Measurements from ENCODE around the gene MAP1LC3B.
A peak's percentile ranks its signal among the peaks of the same experiment; 100 is the strongest.

Gene MAP1LC3B

GRCh38 chr16:87391324-87391949, 699 bp upstream of the MAP1LC3B start:
- Histone ChIP-seq H3K27ac (replicated peaks) (peak overlapping the region; percentile 87), H3K27me3 (ENCODE audit: insufficient read depth, poor library complexity, severe bottlenecking) (no peaks in the 10 kb centered on the region), H3K4me3 (replicated peaks; ENCODE audit: insufficient read depth, low read length) (peak overlapping the region; percentile 37)
- peak in 1 of 2 experiments; percentile 13 for DNase-seq (ENCODE audit: low read depth in 1 of 2, low spot score in 1 of 2)
- TF ChIP-seq SPI1 (IDR thresholded peaks at IDR 0.05; ENCODE audit: borderline replicate concordance, low read depth) (no peak), GABPA (IDR thresholded peaks at IDR 0.05; ENCODE audit: low read depth) (no peak), CTCF (IDR thresholded peaks at IDR 0.05; ENCODE audit: insufficient read depth, low read length) (no peak), POLR2AphosphoS5 (IDR thresholded peaks at IDR 0.05; ENCODE audit: low read depth) (no peak), REST (IDR thresholded peaks at IDR 0.05; ENCODE audit: insufficient replicate concordance, low read depth) (no peak)

- no peaks in the 10 kb centered on the region for H3K27me3 ChIP-seq (ENCODE audit: insufficient read depth, poor library complexity, severe bottlenecking)
- TF ChIP-seq GABPA (IDR thresholded peaks at IDR 0.05; ENCODE audit: low read depth), result no peak
- TF ChIP-seq SPI1 (IDR thresholded peaks at IDR 0.05; ENCODE audit: borderline replicate concordance, low read depth), result no peak
- no peak for TF ChIP-seq REST (IDR thresholded peaks at IDR 0.05; ENCODE audit: insufficient replicate concordance, low read depth)
- TF ChIP-seq CTCF (IDR thresholded peaks at IDR 0.05; ENCODE audit: insufficient read depth, low read length), result no peak
- TF ChIP-seq POLR2AphosphoS5 (IDR thresholded peaks at IDR 0.05; ENCODE audit: low read depth), result no peak
- peak overlapping the region; percentile 48 for H3K4me3 ChIP-seq (replicated peaks; ENCODE audit: insufficient read depth, low read length)
- H3K27ac ChIP-seq (replicated peaks), result peak overlapping the region; percentile 43
- no peak for DNase-seq (ENCODE audit: low read depth in 1 of 2, low spot score in 1 of 2)
These were observed 914 bp downstream of the MAP1LC3B start for GRCh38 chr16:87392821-87393679.

GRCh38 chr16:87393680-87394055, 1.5 kb downstream of the MAP1LC3B start:
- Histone ChIP-seq H3K27me3 (ENCODE audit: insufficient read depth, poor library complexity, severe bottlenecking) (no peaks in the 10 kb centered on the region), H3K4me3 (replicated peaks; ENCODE audit: insufficient read depth, low read length) (peak overlapping the region; percentile 48; the same call in 1 of the 2 replicates), H3K27ac (replicated peaks) (no peak overlapping the region)
- no peak for DNase-seq (ENCODE audit: low read depth in 1 of 2, low spot score in 1 of 2)
- no peak for TF ChIP-seq CTCF (IDR thresholded peaks at IDR 0.05; ENCODE audit: insufficient read depth, low read length)
- no peak for TF ChIP-seq POLR2AphosphoS5 (IDR thresholded peaks at IDR 0.05; ENCODE audit: low read depth)
- TF ChIP-seq GABPA (IDR thresholded peaks at IDR 0.05; ENCODE audit: low read depth), result no peak
- TF ChIP-seq SPI1 (IDR thresholded peaks at IDR 0.05; ENCODE audit: borderline replicate concordance, low read depth), result no peak
- no peak for TF ChIP-seq REST (IDR thresholded peaks at IDR 0.05; ENCODE audit: insufficient replicate concordance, low read depth)

Measured in HL-60 (cell line).